ENCODE data around the gene UBAP1L. TPM values are rescaled to one million over a fixed set of nuclear protein-coding genes. Genes with fewer than 3 reads are reported as not detected.
A peak's percentile ranks its signal among the peaks of the same experiment; 100 is the strongest.

The UBAP1L gene
- total RNA-seq, 1 donor, result 3.3 TPM

GRCh38 chr15:65091946-65092770, 22.8 kb downstream of the UBAP1L start:
- no peaks in the 10 kb centered on the region for H3K27me3 ChIP-seq (ENCODE audit: insufficient read depth, low read length)
- no peak overlapping the region for H3K27ac ChIP-seq (ENCODE audit: low read depth, low read length)
- no peaks in the 10 kb centered on the region for H4K20me1 ChIP-seq (ENCODE audit: insufficient read depth, low read length)
- TF ChIP-seq, protein P1, sequence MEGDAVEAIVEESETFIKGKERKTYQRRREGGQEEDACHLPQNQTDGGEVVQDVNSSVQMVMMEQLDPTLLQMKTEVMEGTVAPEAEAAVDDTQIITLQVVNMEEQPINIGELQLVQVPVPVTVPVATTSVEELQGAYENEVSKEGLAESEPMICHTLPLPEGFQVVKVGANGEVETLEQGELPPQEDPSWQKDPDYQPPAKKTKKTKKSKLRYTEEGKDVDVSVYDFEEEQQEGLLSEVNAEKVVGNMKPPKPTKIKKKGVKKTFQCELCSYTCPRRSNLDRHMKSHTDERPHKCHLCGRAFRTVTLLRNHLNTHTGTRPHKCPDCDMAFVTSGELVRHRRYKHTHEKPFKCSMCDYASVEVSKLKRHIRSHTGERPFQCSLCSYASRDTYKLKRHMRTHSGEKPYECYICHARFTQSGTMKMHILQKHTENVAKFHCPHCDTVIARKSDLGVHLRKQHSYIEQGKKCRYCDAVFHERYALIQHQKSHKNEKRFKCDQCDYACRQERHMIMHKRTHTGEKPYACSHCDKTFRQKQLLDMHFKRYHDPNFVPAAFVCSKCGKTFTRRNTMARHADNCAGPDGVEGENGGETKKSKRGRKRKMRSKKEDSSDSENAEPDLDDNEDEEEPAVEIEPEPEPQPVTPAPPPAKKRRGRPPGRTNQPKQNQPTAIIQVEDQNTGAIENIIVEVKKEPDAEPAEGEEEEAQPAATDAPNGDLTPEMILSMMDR (IDR thresholded peaks at IDR 0.05; ENCODE audit: extremely low read depth, low read depth, low read length), result no peak
- H3K4me1 ChIP-seq (ENCODE audit: insufficient read depth, low read length), result no peaks in the 10 kb centered on the region
- H3K36me3 ChIP-seq (ENCODE audit: insufficient read depth, low read length), result peaks cover 2% of the 10 kb centered on the region
- H3K79me2 ChIP-seq (ENCODE audit: insufficient read depth, low read length), result no peaks in the 10 kb centered on the region
- DNase-seq (ENCODE audit: insufficient read length, low spot score, missing footprints), result peak; percentile 61
- H3K9me3 ChIP-seq (ENCODE audit: low read depth, low read length), result no peaks in the 10 kb centered on the region
- H2AFZ ChIP-seq (ENCODE audit: low read length), result no peak overlapping the region
- H3K4me2 ChIP-seq (ENCODE audit: insufficient read depth, low read length), result no peak overlapping the region
- no peak overlapping the region for H3K4me3 ChIP-seq (ENCODE audit: insufficient read depth, low read length)

DNA sequence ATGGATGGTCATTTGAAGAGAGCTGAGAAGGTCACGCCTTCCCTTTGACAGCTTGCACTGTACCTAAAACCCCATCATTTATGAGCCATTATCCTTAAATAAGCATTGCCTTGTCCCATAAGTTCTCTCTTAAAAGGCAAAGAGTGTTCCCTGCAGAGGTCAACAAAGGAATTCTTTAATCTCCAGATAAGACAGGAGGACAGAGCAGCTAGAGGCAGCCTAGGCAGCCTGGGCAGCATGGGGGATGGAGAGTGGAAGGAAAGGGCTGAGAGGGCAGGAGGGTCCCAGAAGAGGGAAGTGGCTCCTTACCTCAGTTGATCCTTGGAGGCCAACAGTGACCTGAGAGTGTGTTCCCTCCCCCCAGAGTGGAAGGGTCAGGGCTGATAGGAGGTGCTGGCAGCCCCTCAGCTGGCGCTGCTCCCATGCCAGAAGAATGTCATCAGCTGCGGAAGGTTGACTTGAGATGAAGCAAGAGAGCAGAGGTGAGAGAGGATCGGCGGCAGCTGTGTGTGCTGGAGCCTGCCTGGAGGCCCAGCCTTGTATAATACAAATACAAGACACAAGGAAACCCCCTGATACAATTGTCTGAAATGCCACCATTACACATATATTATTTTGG, 25.7 kb downstream of the UBAP1L start:
- TF ChIP-seq, protein P1 (IDR thresholded peaks at IDR 0.05; ENCODE audit: extremely low read depth, low read depth, low read length), result no peak
- Histone ChIP-seq H3K36me3 (ENCODE audit: insufficient read depth, low read length) (no peaks in the 10 kb centered on the region), H3K4me2 (ENCODE audit: insufficient read depth, low read length) (no peak overlapping the region), H3K27ac (ENCODE audit: low read depth, low read length) (no peak overlapping the region), H2AFZ (ENCODE audit: low read length) (no peak overlapping the region), H3K79me2 (ENCODE audit: insufficient read depth, low read length) (no peaks in the 10 kb centered on the region), H4K20me1 (ENCODE audit: insufficient read depth, low read length) (no peaks in the 10 kb centered on the region), H3K4me1 (ENCODE audit: insufficient read depth, low read length) (no peaks in the 10 kb centered on the region), H3K27me3 (ENCODE audit: insufficient read depth, low read length) (peaks cover 15% of the 10 kb centered on the region), H3K9me3 (ENCODE audit: low read depth, low read length) (no peaks in the 10 kb centered on the region), H3K4me3 (ENCODE audit: insufficient read depth, low read length) (no peak overlapping the region)
- peak; percentile 1 for DNase-seq (ENCODE audit: insufficient read length, low spot score, missing footprints)

- Histone ChIP-seq H3K4me2 (ENCODE audit: insufficient read depth, low read length) (no peak overlapping the region), H3K79me2 (ENCODE audit: insufficient read depth, low read length) (no peaks in the 10 kb centered on the region), H4K20me1 (ENCODE audit: insufficient read depth, low read length) (no peaks in the 10 kb centered on the region), H3K4me1 (ENCODE audit: insufficient read depth, low read length) (no peaks in the 10 kb centered on the region), H3K9me3 (ENCODE audit: low read depth, low read length) (no peaks in the 10 kb centered on the region), H3K4me3 (ENCODE audit: insufficient read depth, low read length) (no peak overlapping the region), H3K27ac (ENCODE audit: low read depth, low read length) (no peak overlapping the region), H3K27me3 (ENCODE audit: insufficient read depth, low read length) (peaks cover 19% of the 10 kb centered on the region), H3K36me3 (ENCODE audit: insufficient read depth, low read length) (no peaks in the 10 kb centered on the region), H2AFZ (ENCODE audit: low read length) (no peak overlapping the region)
- TF ChIP-seq, protein P1 (IDR thresholded peaks at IDR 0.05; ENCODE audit: extremely low read depth, low read depth, low read length), result no peak
- DNase-seq (ENCODE audit: insufficient read length, low spot score, missing footprints), result no peak
These were observed 26.4 kb downstream of the UBAP1L start for GRCh38 chr15:65088643-65089021.

Measured in osteoblast (primary cell).